Keratinocyte (primary cell): ENCODE measurements around the gene CEP85L.

Experiments used
- EZH2 ChIP-seq: IDR thresholded peaks from one replicate; pipeline ENCODE4 v1.6.1; 2012; ENCODE audit warnings: inconsistent platforms, mild to moderate bottlenecking, low read length, moderate library complexity
- TF ChIP-seq, protein P1 (sequence below), 3 experiments: IDR thresholded peaks in 1 of 3; conservative IDR thresholded peaks in 1 of 3; optimal IDR thresholded peaks in 1 of 3; 2 replicates in 2 of 3; 3 replicates in 1 of 3; pipeline versions ENCODE3 to v1.5.1; 2011; ENCODE audit warnings: low read length in 3 of 3, mild to moderate bottlenecking in 3 of 3, moderate library complexity in 2 of 3, control low read depth in 1 of 3, inconsistent platforms in 1 of 3; ENCODE audit not compliant: insufficient read depth in 2 of 3; ENCODE audit errors: extremely low read depth in 1 of 3

- TF ChIP-seq, protein P1, sequence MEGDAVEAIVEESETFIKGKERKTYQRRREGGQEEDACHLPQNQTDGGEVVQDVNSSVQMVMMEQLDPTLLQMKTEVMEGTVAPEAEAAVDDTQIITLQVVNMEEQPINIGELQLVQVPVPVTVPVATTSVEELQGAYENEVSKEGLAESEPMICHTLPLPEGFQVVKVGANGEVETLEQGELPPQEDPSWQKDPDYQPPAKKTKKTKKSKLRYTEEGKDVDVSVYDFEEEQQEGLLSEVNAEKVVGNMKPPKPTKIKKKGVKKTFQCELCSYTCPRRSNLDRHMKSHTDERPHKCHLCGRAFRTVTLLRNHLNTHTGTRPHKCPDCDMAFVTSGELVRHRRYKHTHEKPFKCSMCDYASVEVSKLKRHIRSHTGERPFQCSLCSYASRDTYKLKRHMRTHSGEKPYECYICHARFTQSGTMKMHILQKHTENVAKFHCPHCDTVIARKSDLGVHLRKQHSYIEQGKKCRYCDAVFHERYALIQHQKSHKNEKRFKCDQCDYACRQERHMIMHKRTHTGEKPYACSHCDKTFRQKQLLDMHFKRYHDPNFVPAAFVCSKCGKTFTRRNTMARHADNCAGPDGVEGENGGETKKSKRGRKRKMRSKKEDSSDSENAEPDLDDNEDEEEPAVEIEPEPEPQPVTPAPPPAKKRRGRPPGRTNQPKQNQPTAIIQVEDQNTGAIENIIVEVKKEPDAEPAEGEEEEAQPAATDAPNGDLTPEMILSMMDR (optimal IDR thresholded peaks at IDR 0.05 in 1 of 3, IDR thresholded peaks at IDR 0.05 in 1 of 3, conservative IDR thresholded peaks at IDR 0.05 in 1 of 3; ENCODE audit: extremely low read depth in 1 of 3, insufficient read depth in 2 of 3, low read length in 3 of 3), result no peak
- no peak for TF ChIP-seq EZH2
Observed at GRCh38 chr6:118651282-118652050, at the start of gene CEP85L.
